Mucosa of descending colon (tissue), 3 donors: ENCODE data around the gene AUP1. TPM values are rescaled to one million over a fixed set of nuclear protein-coding genes. Genes with fewer than 3 reads are reported as not detected.
"Not testable (repeated sequence)": the region's sequence is repeated elsewhere in the genome, so short reads cannot be mapped to it uniquely, and the experiment has no call there.

Experiments
- ATAC-seq: fragments of 200-7000 bp; cut with Tn5 transposase; one replicate; pipeline ENCODE4 v1.9.1; 2020; ENCODE audit warnings: mild to moderate bottlenecking, moderate library complexity
- DNase-seq, 3 donors: peaks; one replicate each; pipeline ENCODE4 v3.0.0-alpha.2; 2020
- H3K36me3 ChIP-seq: fragments of 200-600 bp; one replicate; pipeline ENCODE4 v1.8.0; 2021; ENCODE audit warnings: low read depth, mild to moderate bottlenecking
- H3K4me1 ChIP-seq: fragments of 200-600 bp; one replicate; pipeline ENCODE4 v1.8.0; 2021; ENCODE audit warnings: low read depth, mild to moderate bottlenecking
- H3K4me3 ChIP-seq: fragments of 200-600 bp; one replicate; pipeline ENCODE4 v1.8.0; 2021; ENCODE audit warnings: mild to moderate bottlenecking
- H3K9me3 ChIP-seq: fragments of 200-600 bp; one replicate; pipeline ENCODE4 v1.8.0; 2021; ENCODE audit warnings: mild to moderate bottlenecking
- CTCF ChIP-seq: fragments of 200-600 bp; IDR thresholded peaks from one replicate; pipeline ENCODE4 v1.8.0; 2022; ENCODE audit warnings: antibody characterized with exemption, mild to moderate bottlenecking
- intact Hi-C, 2 donors: fragments of 100-400 bp; cut with DNase I in 1 of 2; cut with micrococcal nuclease in 1 of 2; formaldehyde crosslinking; loops; one replicate each; pipeline versions ENCODE4 v1.11.0 to v1.11.1; 2022; cut with DNase I, micrococcal nuclease
- total RNA-seq, 3 donors: library from RNA; stranded (reverse); fragmentation: NEBNext Ultra II Directional in 2 of 3; extraction: Animal tissue kit (Norgen Biotek cat#: 25700) in 2 of 3; gene quantifications; one replicate each; pipeline versions ENCODE4 v1.2.1 to v1.2.4, GENCODE V29; 2021 to 2023
- donor health status: DM: no; HTN: no; CAD: no; lungs with moderate emphysema.
- donor health status: DM: no; HTN: no; CAD: no.
- donor health status: DM: no; HTN: yes; CAD: no.

The AUP1 gene
- total RNA-seq, 3 donors from 2014 or later = 108 to 179 (median 129) TPM

- DNase-seq (peak in 2 of 3 donors; percentile 13 to 39), ATAC-seq (no peak)
- intact Hi-C loops = loop anchor here in 1 of 2 donors (10.0 kb wide), 1 partner anchor 45 kb away; no protein-coding TSS in a partner anchor
- Histone ChIP-seq H3K4me3 (no peak overlapping the region), H3K9me3 (no peaks in the 10 kb centered on the region), H3K4me1 (no peaks in the 10 kb centered on the region), H3K36me3 (no peaks in the 10 kb centered on the region)
- no peak for TF ChIP-seq CTCF
These were observed 39.6 kb downstream of the AUP1 start for GRCh38 chr2:74489906-74490305.

DNA sequence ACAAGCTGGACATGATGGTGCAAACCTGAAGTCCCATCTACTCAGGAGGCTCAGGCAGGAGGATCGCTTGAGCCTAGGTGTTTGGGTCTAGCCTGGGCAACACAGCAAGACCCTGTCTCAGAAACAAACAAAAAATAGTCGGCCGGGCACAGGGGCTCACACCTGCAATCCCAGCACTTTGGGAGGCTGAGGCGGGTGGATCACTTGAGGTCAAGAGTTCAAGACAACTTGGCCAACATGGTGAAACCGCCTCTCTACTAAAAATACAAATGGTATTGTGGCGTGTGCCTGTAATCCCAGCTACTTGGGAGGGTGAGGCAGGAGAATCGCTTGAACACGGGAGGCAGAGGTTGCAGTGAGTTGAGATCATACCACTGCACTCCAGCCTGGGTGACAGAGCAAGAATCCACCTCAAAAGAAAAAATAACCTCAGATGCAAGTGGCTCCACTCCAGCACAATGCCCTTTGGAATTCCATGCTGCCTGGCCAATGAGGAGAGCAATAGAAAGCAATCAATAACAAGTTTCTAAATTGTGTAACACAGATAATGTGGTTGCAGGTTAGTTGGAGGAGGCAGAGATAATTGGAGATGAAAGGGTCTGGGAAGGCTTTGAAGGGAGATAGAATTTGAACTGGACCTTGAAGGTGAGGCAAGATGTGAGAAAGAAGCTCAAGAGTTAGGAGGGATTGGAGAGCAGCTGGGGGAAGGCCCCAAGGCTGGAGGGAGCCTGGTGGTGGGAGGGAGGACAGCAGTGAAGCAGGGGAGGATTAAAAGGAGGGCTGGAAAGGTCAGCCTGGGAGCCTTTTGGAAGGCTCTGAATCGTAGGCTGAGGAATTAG is 40.6 kb downstream of the AUP1 start:
- Histone ChIP-seq H3K36me3 (no peaks in the 10 kb centered on the region), H3K4me3 (no peak overlapping the region), H3K9me3 (no peaks in the 10 kb centered on the region), H3K4me1 (peaks cover under 1% of the 10 kb centered on the region)
- no peak for TF ChIP-seq CTCF
- ATAC-seq = no peak
- peak in 2 of 3 donors; percentile 4 to 11 for DNase-seq
- intact Hi-C loops = loop anchor here in 1 of 2 donors (10.0 kb wide), 1 partner anchor 46 kb away; no protein-coding TSS in a partner anchor

DNA sequence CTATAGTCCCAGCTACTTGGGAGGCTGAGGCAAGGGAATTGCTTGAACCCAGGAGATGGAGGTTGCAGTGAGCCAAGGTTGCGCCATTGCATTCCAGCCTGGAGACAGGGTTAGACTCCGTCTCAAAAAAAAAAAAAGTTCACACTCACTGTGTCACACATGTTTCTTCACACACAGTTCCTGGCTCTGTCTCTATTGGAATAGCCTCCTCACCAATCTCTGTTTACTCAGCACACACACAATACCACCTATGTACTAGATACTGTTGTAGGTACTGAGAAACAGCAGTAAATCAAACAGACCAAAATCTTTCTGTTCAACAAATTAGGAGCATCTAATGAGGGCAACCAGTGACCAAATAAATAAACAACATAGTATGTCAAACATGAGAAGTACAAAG is 43.4 kb downstream of the AUP1 start:
- peaks cover 5% of the 10 kb centered on the region for H3K36me3 ChIP-seq
- no peaks in the 10 kb centered on the region for H3K9me3 ChIP-seq
- H3K4me1 ChIP-seq = peaks cover 13% of the 10 kb centered on the region
- no peak overlapping the region for H3K4me3 ChIP-seq
- DNase-seq (no peak), ATAC-seq (no peak)
- no peak for TF ChIP-seq CTCF
- intact Hi-C loops = loop anchor here in 1 of 2 donors (10.0 kb wide), 1 partner anchor 49 kb away; no protein-coding TSS in a partner anchor

- intact Hi-C loops = loop anchor here (1.0 to 10.0 kb wide), 3 partner anchors 51 to 104 kb away; no protein-coding TSS in a partner anchor
- H3K4me3 ChIP-seq, H3K36me3 ChIP-seq, H3K9me3 ChIP-seq, ATAC-seq: not testable (repeated sequence)
- DNase-seq = peak in 2 of 3 donors; percentile 23 to 31
- peaks cover 20% of the 10 kb centered on the region for H3K4me1 ChIP-seq
These were observed 45.8 kb downstream of the AUP1 start for GRCh38 chr2:74483675-74484164.

DNA sequence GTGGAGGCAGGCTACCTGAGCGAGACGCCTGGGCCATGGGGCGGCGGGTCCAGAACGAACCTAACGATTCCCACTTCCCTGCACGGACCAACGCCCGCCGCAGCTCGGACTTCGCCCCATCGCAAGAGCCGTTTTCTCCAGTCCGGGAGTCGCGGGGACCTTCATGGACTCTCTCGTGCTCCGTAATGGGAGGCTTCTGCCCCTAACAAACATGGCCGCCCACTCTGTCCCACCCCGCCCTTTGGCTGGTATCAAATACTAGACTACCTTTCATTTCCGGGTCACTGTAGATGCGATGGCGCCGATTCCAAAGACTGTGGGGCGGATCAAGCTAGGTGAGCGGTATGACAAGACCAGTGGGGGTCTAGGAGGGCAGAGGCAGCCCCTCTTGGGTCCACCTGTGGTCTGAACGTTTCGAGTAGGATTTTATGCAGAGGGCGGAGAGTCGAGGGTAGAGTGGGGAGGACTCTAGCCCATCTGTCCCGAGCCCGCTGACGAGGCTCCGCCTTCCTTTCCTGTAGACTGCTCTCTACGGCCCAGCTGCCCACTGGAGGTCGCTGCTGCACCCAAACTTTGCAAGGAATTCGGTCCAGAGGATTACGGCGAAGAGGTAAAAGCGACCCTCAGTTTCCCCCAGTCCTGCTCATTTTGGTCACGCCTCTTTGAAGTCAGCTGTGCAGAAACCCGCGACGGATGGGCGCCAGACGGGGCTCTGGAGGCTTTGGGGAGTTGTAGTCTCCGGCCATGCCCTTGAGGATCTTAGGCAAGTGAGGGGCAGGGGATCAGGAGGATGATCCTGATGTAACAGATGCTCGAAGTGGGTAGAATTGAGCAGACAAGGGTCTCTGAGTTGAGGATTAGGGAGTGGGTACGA is 46.5 kb downstream of the AUP1 start, which contains the start of the genes CCDC142 and TTC31:
TSS of gene CCDC142 (minus strand) at position 198 of the 874 bp plus-strand sequence. CDS start at position 37, 161 bp downstream.
TSS of gene TTC31 (plus strand) at position 281 of the 874 bp plus-strand sequence. CDS start at position 296, 15 bp downstream.
- ATAC-seq = peak; percentile 96
- Histone ChIP-seq H3K36me3 (peaks cover 5% of the 10 kb centered on the region), H3K9me3 (no peaks in the 10 kb centered on the region), H3K4me3 (peak within 1 kb of the TSS; percentile 38), H3K4me1 (peaks cover 20% of the 10 kb centered on the region)
- intact Hi-C loops = loop anchor here (1.0 to 10.0 kb wide), 3 partner anchors 52 to 104 kb away; no protein-coding TSS in a partner anchor
- TF ChIP-seq CTCF = peak; percentile 73
- DNase-seq = peak; percentile 96 to 98 (median 97)
